ENCODE data around the gene TAS2R42.
A peak's percentile ranks its signal among the peaks of the same experiment; 100 is the strongest.

Gene TAS2R42

DNA sequence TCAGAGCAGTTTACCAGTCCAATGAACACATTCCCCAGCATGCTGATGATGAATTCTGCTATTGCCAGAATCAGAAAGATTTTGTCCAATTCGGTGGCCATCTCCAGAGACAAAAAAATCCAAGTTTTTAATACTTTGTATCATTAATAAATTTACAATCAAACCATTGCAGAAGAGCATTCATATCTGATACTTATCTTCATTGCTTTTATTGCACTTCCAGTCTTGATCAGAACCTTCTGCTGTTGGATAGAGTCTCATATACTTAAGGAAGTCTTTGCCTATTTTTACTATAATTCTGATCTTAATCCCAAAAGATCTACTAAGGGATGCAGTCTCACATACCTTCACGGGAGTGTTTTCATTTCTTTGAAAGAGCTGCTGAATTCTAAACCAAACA is at the start of gene TAS2R42:
TSS of gene TAS2R42 (minus strand) at position 101 of the 400 bp plus-strand sequence. CDS start at position 101, 0 bp downstream.
- in situ Hi-C loops (cut with MboI; ENCODE audit: low sequenced_read_pairs, unreplicated experiment), result no loop called here
- no peak for TF ChIP-seq CTCF (IDR thresholded peaks at IDR 0.05; ENCODE audit: borderline replicate concordance, control extremely low read depth, extremely low read depth, insufficient read depth, missing control alignments)
- no peak for DNase-seq (ENCODE audit: low spot score)

GRCh38 chr12:11233532-11233931 is 46.8 kb upstream of the TAS2R42 start:
- no peak for DNase-seq (ENCODE audit: low spot score)
- in situ Hi-C loops (cut with MboI; ENCODE audit: low sequenced_read_pairs, unreplicated experiment), result loop anchor here (5.0 kb wide), 1 partner anchor 254 kb away; no protein-coding TSS in a partner anchor
- TF ChIP-seq CTCF (IDR thresholded peaks at IDR 0.05; ENCODE audit: borderline replicate concordance, control extremely low read depth, extremely low read depth, insufficient read depth, missing control alignments), result no peak

GRCh38 chr12:11228296-11228879 is 41.7 kb upstream of the TAS2R42 start:
- in situ Hi-C loops (cut with MboI; ENCODE audit: low sequenced_read_pairs, unreplicated experiment), result no loop called here
- DNase-seq (ENCODE audit: low spot score), result peak; percentile 25
- TF ChIP-seq CTCF (IDR thresholded peaks at IDR 0.05; ENCODE audit: borderline replicate concordance, control extremely low read depth, extremely low read depth, insufficient read depth, missing control alignments), result peak; percentile 47

GRCh38 chr12:11227373-11227772 is 40.6 kb upstream of the TAS2R42 start:
- in situ Hi-C loops (cut with MboI; ENCODE audit: low sequenced_read_pairs, unreplicated experiment), result no loop called here
- TF ChIP-seq CTCF (IDR thresholded peaks at IDR 0.05; ENCODE audit: borderline replicate concordance, control extremely low read depth, extremely low read depth, insufficient read depth, missing control alignments), result no peak
- DNase-seq (ENCODE audit: low spot score), result no peak

- TF ChIP-seq CTCF (IDR thresholded peaks at IDR 0.05; ENCODE audit: borderline replicate concordance, control extremely low read depth, extremely low read depth, insufficient read depth, missing control alignments), result no peak
- in situ Hi-C loops (cut with MboI; ENCODE audit: low sequenced_read_pairs, unreplicated experiment), result no loop called here
- no peak for DNase-seq (ENCODE audit: low spot score)
Measured at GRCh38 chr12:11209113-11209512, 22.4 kb upstream of the TAS2R42 start.

- TF ChIP-seq CTCF (IDR thresholded peaks at IDR 0.05; ENCODE audit: borderline replicate concordance, control extremely low read depth, extremely low read depth, insufficient read depth, missing control alignments), result no peak
- no peak for DNase-seq (ENCODE audit: low spot score)
- in situ Hi-C loops (cut with MboI; ENCODE audit: low sequenced_read_pairs, unreplicated experiment), result no loop called here
Measured at GRCh38 chr12:11204173-11204572, 17.4 kb upstream of the TAS2R42 start.

All from GM13976 (cell line).